CD14-positive monocyte (primary cell): ENCODE measurements around the gene ADAM23. TPM values are rescaled to one million over a fixed set of nuclear protein-coding genes. Genes with fewer than 3 reads are reported as not detected.

ENCODE experiments used
- DNase-seq, 3 donors: peaks; one replicate each; pipeline ENCODE4 v3.0.0-alpha.2; 2011 to 2022
- H2AFZ ChIP-seq: 2 replicates; pipeline ENCODE4 v1.6.0; 2012; ENCODE audit warnings: mild to moderate bottlenecking, low read depth, low read length, inconsistent platforms; ENCODE audit not compliant: insufficient read depth, poor library complexity, severe bottlenecking
- H3K27ac ChIP-seq, 2 donors: 1 replicate in 1 of 2; 2 replicates in 1 of 2; pipeline ENCODE4 v1.5.1; 2012 to 2013; ENCODE audit warnings: low read length in 2 of 2, control low read depth in 1 of 2, inconsistent platforms in 1 of 2, low read depth in 1 of 2, mild to moderate bottlenecking in 1 of 2
- H3K27me3 ChIP-seq, 2 donors: one replicate each; pipeline versions ENCODE4 v1.6.0 to v1.6.1; 2011 to 2013; ENCODE audit warnings: low read length in 2 of 2; ENCODE audit not compliant: control insufficient read depth in 2 of 2, insufficient read depth in 2 of 2
- H3K36me3 ChIP-seq, 2 donors: replicated peaks in 1 of 2; 1 replicate in 1 of 2; 2 replicates in 1 of 2; pipeline versions ENCODE4 v1.5.1 to v1.6.1; 2012 to 2013; ENCODE audit warnings: low read length in 2 of 2, control low read depth in 1 of 2, inconsistent platforms in 1 of 2, mild to moderate bottlenecking in 1 of 2; ENCODE audit not compliant: insufficient read depth in 2 of 2, control insufficient read depth in 1 of 2
- H3K4me1 ChIP-seq, 2 donors: 1 replicate in 1 of 2; 2 replicates in 1 of 2; pipeline versions ENCODE4 v1.5.1 to v1.6.1; 2012 to 2013; ENCODE audit warnings: low read length in 2 of 2, control low read depth in 1 of 2, inconsistent platforms in 1 of 2, mild to moderate bottlenecking in 1 of 2, moderate library complexity in 1 of 2; ENCODE audit not compliant: insufficient read depth in 2 of 2, control insufficient read depth in 1 of 2
- H3K4me2 ChIP-seq: replicated peaks from 2 replicates; pipeline ENCODE3; 2012; ENCODE audit warnings: low read length, moderate library complexity, mild to moderate bottlenecking; ENCODE audit not compliant: poor library complexity, severe bottlenecking; ENCODE audit errors: extremely low read depth
- H3K4me3 ChIP-seq, 3 experiments: fragments of 200-600 bp in 1 of 3; sonication (generic) in 1 of 3; replicated peaks in 1 of 3; 1 replicate in 2 of 3; 2 replicates in 1 of 3; pipeline ENCODE4 v1.5.1; 2011 to 2013; ENCODE audit warnings: low read length in 3 of 3, mild to moderate bottlenecking in 3 of 3, control low read depth in 2 of 3, low read depth in 2 of 3, inconsistent platforms in 1 of 3, moderate library complexity in 1 of 3
- H3K79me2 ChIP-seq: 2 replicates; pipeline ENCODE4 v1.6.0; 2012; ENCODE audit warnings: mild to moderate bottlenecking, control low read depth, inconsistent platforms, low read length, moderate library complexity; ENCODE audit not compliant: insufficient read depth
- H3K9ac ChIP-seq: 2 replicates; pipeline ENCODE4 v1.6.0; 2017; ENCODE audit warnings: low read length, mild to moderate bottlenecking; ENCODE audit not compliant: insufficient read depth, poor library complexity, severe bottlenecking
- H3K9me3 ChIP-seq, 2 donors: replicated peaks in 1 of 2; 1 replicate in 1 of 2; 2 replicates in 1 of 2; pipeline versions ENCODE4 v1.5.1 to v1.6.1; 2012 to 2013; ENCODE audit warnings: low read length in 2 of 2, control low read depth in 1 of 2; ENCODE audit not compliant: control insufficient read depth in 1 of 2, insufficient read depth in 1 of 2
- H4K20me1 ChIP-seq: 2 replicates; pipeline ENCODE4 v1.6.0; 2012; ENCODE audit warnings: mild to moderate bottlenecking, low read length, control low read depth, moderate library complexity; ENCODE audit not compliant: insufficient read depth
- H3K27ac Mint-ChIP-seq, 7 donors: one replicate each; pipeline ENCODE4 v1.8.0; 2020; ENCODE audit warnings: mild to moderate bottlenecking in 7 of 7, mixed read lengths in 7 of 7, moderate library complexity in 6 of 7, inconsistent platforms in 2 of 7
- H3K27me3 Mint-ChIP-seq, 3 donors: one replicate each; pipeline ENCODE4 v1.8.0; 2021 to 2022; ENCODE audit warnings: low read depth in 3 of 3, mild to moderate bottlenecking in 3 of 3, mixed read lengths in 3 of 3, moderate library complexity in 3 of 3, inconsistent platforms in 1 of 3
- H3K36me3 Mint-ChIP-seq, 2 donors: one replicate each; pipeline ENCODE4 v1.8.0; 2020; ENCODE audit warnings: mixed read lengths in 2 of 2, inconsistent platforms in 1 of 2, mild to moderate bottlenecking in 1 of 2
- H3K4me1 Mint-ChIP-seq: one replicate; pipeline ENCODE4 v1.8.0; 2020; ENCODE audit warnings: mild to moderate bottlenecking, mixed read lengths
- H3K4me3 Mint-ChIP-seq, 2 donors: one replicate each; pipeline ENCODE4 v1.8.0; 2020; ENCODE audit warnings: mild to moderate bottlenecking in 2 of 2, mixed read lengths in 2 of 2, moderate library complexity in 1 of 2
- H3K9me3 Mint-ChIP-seq, 7 donors: one replicate each; pipeline ENCODE4 v1.8.0; 2020 to 2022; ENCODE audit warnings: mixed read lengths in 7 of 7, mild to moderate bottlenecking in 6 of 7, moderate library complexity in 6 of 7, inconsistent platforms in 2 of 7
- CTCF ChIP-seq: fragments of 200-600 bp; IDR thresholded peaks from one replicate; pipeline ENCODE4 v1.8.0; 2022; ENCODE audit warnings: antibody characterized with exemption, mild to moderate bottlenecking
- WGBS: methylation state at CpG from one replicate; pipeline ENCODE4 v1.1.5; 2013; ENCODE audit warnings: missing lambda C conversion rate; ENCODE audit not compliant: insufficient coverage; 5-methylcytosine and 5-hydroxymethylcytosine counted together
- intact Hi-C, 2 donors: fragments of 100-400 bp; cut with micrococcal nuclease; formaldehyde crosslinking; loops; one replicate each; pipeline versions ENCODE4 v1.15.0 to v1.15.1; 2023
- polyA plus RNA-seq, 3 donors: library from polyadenylated mRNA; depleted of rRNA in 1 of 3; unstranded in 2 of 3; stranded (reverse) in 1 of 3; fragments of 300-500 nt in 2 of 3; fragments of >200 nt in 1 of 3; fragmentation: Illumina TruSeq in 2 of 3; gene quantifications; 1 replicate in 2 of 3; 2 replicates in 1 of 3; pipeline ENCODE4 v1.2.3, GENCODE V29; 2012 to 2021

The ADAM23 gene
- polyA plus RNA-seq, 3 donors: not detected

GRCh38 chr2:206642075-206643025 lies 199.0 kb downstream of the ADAM23 start, which contains the start of gene FAM237A:
TSS of gene FAM237A (plus strand) at chr2:206642487. CDS start at chr2:206644237, 1,750 bp downstream.
- Histone ChIP-seq H3K27me3 (peaks cover 6 to 32% of the 10 kb centered on the region in 2 donors), H4K20me1 (no peaks in the 10 kb centered on the region), H3K4me1 (no peaks in the 10 kb centered on the region), H2AFZ (no peak within 1 kb of the TSS), H3K4me3 (no peak within 1 kb of the TSS), H3K36me3 (no peaks in the 10 kb centered on the region), H3K79me2 (no peaks in the 10 kb centered on the region), H3K9ac (no peak within 1 kb of the TSS), H3K4me2 (no peak within 1 kb of the TSS), H3K9me3 (peaks cover 9 to 10% of the 10 kb centered on the region in 2 donors), H3K27ac (no peak within 1 kb of the TSS)
- Mint-ChIP-seq H3K4me3 (no peak within 1 kb of the TSS), H3K9me3 (peaks cover 4 to 13% (median 8%) of the 10 kb centered on the region in 7 donors), H3K27ac (no peak within 1 kb of the TSS), H3K27me3 (peaks cover 7 to 22% (median 12%) of the 10 kb centered on the region in 3 donors), H3K4me1 (no peaks in the 10 kb centered on the region), H3K36me3 (peaks cover 0 to 2% of the 10 kb centered on the region in 2 donors)
- no peak for DNase-seq
- intact Hi-C loops: no loop called here
- WGBS: 9% methylated on average over 51 of the region's 56 CpGs
- TF ChIP-seq CTCF: no peak

GRCh38 chr2:206647985-206648384 lies 204.7 kb downstream of the ADAM23 start:
- no peaks in the 10 kb centered on the region for H3K36me3 ChIP-seq
- peaks cover 0 to 3% of the 10 kb centered on the region in 2 donors for H3K27me3 ChIP-seq
- no peak overlapping the region for H2AFZ ChIP-seq
- peaks cover 0 to 3% (median 0%) of the 10 kb centered on the region in 7 donors for H3K9me3 Mint-ChIP-seq
- no peaks in the 10 kb centered on the region for H3K36me3 Mint-ChIP-seq
- no peak for DNase-seq
- no peak for TF ChIP-seq CTCF
- H3K79me2 ChIP-seq: no peaks in the 10 kb centered on the region
- no peak overlapping the region for H3K27ac ChIP-seq
- H4K20me1 ChIP-seq: no peaks in the 10 kb centered on the region
- no peak overlapping the region for H3K9ac ChIP-seq
- peaks cover 0 to 7% (median 5%) of the 10 kb centered on the region in 3 donors for H3K27me3 Mint-ChIP-seq
- no peaks in the 10 kb centered on the region for H3K4me1 ChIP-seq
- H3K4me3 ChIP-seq: no peak overlapping the region
- no peak overlapping the region for H3K4me3 Mint-ChIP-seq
- no peaks in the 10 kb centered on the region for H3K9me3 ChIP-seq
- H3K27ac Mint-ChIP-seq: no peak overlapping the region
- intact Hi-C loops: no loop called here
- no CpG with 5 or more reads among the region's 1 CpG for WGBS
- no peaks in the 10 kb centered on the region for H3K4me1 Mint-ChIP-seq
- H3K4me2 ChIP-seq: no peak overlapping the region
